GM12865 (cell line): ENCODE results near the gene CDH4.

ENCODE experiments used
- DNase-seq: peaks from one replicate; pipeline ENCODE4 v3.0.0; 2010; ENCODE audit warnings: low read depth
- H3K4me3 ChIP-seq: 2 replicates; pipeline ENCODE4 v1.5.1; 2011; ENCODE audit warnings: mild to moderate bottlenecking, low read depth, low read length, control low read depth
- TF ChIP-seq, protein P1 (sequence below): IDR thresholded peaks from 2 replicates; pipeline ENCODE4 v1.5.1; 2011; ENCODE audit warnings: low read length, control low read depth, low read depth, inconsistent platforms; ENCODE audit not compliant: insufficient read depth; ENCODE audit errors: missing control alignments

Gene CDH4

DNA sequence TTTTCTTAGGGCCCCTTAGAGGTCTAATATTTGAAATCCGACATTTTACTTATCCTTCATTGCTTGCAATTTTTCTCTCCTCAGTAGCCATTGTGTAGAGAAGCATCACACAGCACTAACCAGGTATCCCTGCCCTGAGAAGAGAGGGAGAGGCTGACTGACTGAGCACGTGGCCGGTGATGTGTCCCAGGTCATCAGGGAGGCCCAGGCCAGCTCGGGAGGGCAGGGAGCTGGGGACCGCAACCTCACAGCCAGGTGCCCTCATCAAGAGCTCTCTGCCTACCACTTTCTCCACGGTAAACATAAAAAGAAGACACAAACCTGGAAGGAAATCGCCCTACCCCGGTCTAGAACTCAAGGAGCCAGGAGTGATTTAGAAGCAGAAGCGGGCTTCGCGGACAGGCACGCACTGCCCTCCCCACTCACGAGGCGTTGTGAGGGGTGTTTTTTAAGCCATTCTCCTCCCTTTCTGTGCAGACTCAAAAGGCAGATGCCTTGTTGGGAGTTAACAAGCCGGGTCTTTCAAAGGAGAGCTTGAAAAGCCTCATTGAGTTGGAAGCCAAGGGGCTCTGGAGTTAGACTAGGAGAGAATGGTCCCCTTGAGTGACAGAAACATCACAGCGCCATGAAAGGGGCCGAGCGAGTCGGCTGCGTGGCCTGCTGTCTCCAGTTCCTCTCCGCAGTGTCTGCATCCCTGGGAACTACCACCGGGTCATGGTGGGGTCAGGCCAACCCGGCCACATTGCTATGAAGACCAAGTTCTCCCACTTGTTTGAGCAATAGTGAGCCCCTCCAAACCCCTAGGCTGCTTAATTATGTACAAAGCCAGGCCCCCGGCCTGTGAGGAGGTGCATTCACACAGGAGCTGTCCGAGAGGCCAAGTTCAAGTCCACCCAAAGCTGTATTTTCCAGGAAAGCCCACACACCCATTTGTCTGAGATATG lies 285.4 kb downstream of the CDH4 start:
- TF ChIP-seq, protein P1, sequence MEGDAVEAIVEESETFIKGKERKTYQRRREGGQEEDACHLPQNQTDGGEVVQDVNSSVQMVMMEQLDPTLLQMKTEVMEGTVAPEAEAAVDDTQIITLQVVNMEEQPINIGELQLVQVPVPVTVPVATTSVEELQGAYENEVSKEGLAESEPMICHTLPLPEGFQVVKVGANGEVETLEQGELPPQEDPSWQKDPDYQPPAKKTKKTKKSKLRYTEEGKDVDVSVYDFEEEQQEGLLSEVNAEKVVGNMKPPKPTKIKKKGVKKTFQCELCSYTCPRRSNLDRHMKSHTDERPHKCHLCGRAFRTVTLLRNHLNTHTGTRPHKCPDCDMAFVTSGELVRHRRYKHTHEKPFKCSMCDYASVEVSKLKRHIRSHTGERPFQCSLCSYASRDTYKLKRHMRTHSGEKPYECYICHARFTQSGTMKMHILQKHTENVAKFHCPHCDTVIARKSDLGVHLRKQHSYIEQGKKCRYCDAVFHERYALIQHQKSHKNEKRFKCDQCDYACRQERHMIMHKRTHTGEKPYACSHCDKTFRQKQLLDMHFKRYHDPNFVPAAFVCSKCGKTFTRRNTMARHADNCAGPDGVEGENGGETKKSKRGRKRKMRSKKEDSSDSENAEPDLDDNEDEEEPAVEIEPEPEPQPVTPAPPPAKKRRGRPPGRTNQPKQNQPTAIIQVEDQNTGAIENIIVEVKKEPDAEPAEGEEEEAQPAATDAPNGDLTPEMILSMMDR, result no peak
- no peak overlapping the region for H3K4me3 ChIP-seq
- DNase-seq, result no peak

DNA sequence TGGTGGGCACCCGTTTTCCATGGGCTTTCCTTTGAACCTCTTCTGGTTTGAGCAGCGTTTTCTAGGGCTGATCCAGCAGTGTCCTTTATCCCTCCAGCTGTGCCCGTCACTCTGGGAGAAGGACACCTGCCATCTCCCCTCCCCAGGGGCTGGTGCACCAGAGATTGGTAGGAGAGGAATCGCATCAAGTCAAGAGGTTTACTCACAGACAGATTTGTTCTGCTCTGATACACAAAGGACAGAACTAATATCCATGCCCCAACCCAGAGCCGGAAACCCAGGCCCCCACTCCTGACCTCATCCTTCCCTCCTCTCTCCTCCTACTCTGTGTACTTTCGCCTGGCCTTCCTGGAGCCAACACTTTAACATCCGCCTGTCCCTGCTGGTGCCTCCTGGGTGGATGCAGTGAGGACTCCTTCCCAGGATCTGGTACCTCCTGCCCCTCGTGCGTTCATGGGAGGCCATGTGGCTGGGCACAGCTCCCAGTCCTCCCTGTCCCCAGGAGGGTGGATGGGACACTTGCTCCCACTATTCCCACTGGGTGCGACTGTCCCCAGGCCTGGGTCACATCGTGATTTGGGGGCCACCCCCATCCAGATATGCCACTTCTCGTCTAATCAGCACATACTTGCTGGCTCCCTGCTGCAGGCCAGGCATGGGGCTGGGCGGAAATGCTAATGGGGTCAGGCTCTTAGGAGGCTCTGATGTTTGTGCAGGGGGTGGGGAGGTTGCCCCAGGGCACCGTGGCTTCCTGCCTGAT lies 286.3 kb downstream of the CDH4 start:
- H3K4me3 ChIP-seq, result no peak overlapping the region
- TF ChIP-seq, protein P1, result no peak
- no peak for DNase-seq

- no peak for DNase-seq
- no peak overlapping the region for H3K4me3 ChIP-seq
- TF ChIP-seq, protein P1, result no peak
Observed at GRCh38 chr20:61538943-61539265, 286.8 kb downstream of the CDH4 start.

DNA sequence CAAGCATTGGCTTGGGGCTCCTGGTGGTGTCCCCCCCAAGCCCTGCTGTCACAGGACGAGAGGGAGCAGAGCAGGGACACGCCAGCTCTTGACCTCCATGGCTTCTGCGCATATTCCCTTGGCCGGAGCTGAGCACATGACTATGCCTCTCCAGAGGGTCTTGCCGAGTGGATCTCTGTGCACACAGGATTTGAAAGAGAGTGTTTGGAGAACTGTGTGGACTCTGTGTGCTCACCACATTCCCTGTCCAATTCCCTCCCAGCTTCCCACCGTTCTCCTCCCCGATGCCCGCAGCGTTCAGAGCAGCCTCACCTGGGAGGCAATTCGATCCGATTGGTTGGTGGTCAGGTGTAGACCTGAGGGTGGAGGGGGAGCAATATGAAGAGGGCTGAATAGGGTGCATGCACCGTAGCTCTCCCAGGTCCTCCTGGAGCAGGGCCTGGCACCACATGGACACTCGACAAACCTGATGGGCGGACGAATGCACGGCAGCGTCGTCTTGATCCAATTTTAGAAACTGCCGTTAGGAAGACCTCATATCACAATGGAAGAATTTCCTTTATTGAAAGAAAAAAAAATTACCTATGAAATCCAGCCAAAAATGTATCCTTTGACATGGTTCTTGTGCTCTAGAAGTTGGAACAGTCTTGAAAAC lies 287.8 kb downstream of the CDH4 start:
- no peak overlapping the region for H3K4me3 ChIP-seq
- TF ChIP-seq, protein P1, result no peak
- DNase-seq, result no peak

GRCh38 chr20:61541537-61541936 lies 289.5 kb downstream of the CDH4 start:
- no peak overlapping the region for H3K4me3 ChIP-seq
- DNase-seq, result no peak
- TF ChIP-seq, protein P1, result no peak

DNA sequence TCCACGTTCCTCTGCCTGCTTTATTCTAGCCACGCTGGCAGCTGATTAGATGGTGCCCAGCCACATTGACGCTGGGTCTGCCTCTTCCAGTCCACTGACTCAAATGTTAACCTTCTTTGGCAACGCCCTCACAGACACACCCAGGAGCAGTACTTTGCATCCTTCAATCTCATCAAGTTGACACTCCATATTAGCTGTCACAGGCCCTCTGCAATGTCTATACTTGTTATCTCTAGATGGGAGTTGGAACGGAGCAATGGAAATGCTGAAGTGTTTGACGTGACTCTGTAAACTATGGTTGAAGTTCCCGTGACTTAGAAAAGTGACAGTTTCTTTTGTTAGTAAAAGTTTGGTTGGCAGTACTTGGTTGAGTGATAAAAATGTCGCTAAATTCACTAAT lies 291.0 kb downstream of the CDH4 start:
- no peak for DNase-seq
- H3K4me3 ChIP-seq, result no peak overlapping the region
- TF ChIP-seq, protein P1, result no peak
